BE2C (cell line): ENCODE measurements around the gene KRTAP4-4.

Experiments
- DNase-seq: peaks from one replicate; pipeline ENCODE4 v3.0.0-alpha.2; 2020
- H3K27me3 ChIP-seq: fragments of 250-450 bp; sonication (Bioruptor Pico); 2 replicates; pipeline ENCODE4 v1.5.1; 2020; ENCODE audit warnings: mild to moderate bottlenecking
- H3K36me3 ChIP-seq: fragments of 250-450 bp; sonication (Bioruptor Pico); 2 replicates; pipeline ENCODE4 v1.5.1; 2020; ENCODE audit warnings: mild to moderate bottlenecking
- H3K4me1 ChIP-seq: fragments of 250-450 bp; sonication (Bioruptor Pico); 2 replicates; pipeline ENCODE4 v1.5.1; 2020
- H3K4me3 ChIP-seq: 2 replicates; pipeline ENCODE4 v1.5.1; 2011; ENCODE audit warnings: low read depth, low read length
- H3K9me3 ChIP-seq: fragments of 250-450 bp; sonication (Bioruptor Pico); 2 replicates; pipeline ENCODE4 v1.5.1; 2020
- TF ChIP-seq, protein P1 (sequence below): IDR thresholded peaks from 2 replicates; pipeline ENCODE4 v1.5.1; 2012; ENCODE audit warnings: mild to moderate bottlenecking, low read depth, low read length

Gene KRTAP4-4

DNA sequence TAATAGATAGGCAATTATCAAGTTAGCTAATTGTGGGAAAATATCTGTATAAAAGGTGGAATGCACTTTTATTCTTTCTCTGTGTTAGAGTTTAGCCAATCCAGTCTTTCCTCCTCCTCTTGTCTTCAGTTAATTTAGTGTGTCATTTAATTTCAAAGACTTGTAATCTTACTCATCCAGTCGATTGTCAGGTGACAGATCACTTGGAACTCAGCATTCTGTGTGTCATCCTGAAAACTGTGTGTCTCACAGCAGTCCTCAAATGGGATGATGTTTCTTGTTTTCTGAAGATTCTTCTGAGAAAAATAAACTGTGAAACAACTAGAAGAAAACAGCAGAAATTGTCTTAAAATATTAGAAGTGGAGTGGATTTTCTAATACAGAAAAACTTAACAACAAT, 24.5 kb upstream of the KRTAP4-4 start:
- Histone ChIP-seq H3K36me3 (no peaks in the 10 kb centered on the region), H3K4me1 (no peaks in the 10 kb centered on the region), H3K4me3 (no peak overlapping the region), H3K27me3 (peaks cover 35% of the 10 kb centered on the region), H3K9me3 (no peaks in the 10 kb centered on the region; the same call in 1 of the 2 replicates)
- TF ChIP-seq, protein P1, sequence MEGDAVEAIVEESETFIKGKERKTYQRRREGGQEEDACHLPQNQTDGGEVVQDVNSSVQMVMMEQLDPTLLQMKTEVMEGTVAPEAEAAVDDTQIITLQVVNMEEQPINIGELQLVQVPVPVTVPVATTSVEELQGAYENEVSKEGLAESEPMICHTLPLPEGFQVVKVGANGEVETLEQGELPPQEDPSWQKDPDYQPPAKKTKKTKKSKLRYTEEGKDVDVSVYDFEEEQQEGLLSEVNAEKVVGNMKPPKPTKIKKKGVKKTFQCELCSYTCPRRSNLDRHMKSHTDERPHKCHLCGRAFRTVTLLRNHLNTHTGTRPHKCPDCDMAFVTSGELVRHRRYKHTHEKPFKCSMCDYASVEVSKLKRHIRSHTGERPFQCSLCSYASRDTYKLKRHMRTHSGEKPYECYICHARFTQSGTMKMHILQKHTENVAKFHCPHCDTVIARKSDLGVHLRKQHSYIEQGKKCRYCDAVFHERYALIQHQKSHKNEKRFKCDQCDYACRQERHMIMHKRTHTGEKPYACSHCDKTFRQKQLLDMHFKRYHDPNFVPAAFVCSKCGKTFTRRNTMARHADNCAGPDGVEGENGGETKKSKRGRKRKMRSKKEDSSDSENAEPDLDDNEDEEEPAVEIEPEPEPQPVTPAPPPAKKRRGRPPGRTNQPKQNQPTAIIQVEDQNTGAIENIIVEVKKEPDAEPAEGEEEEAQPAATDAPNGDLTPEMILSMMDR, result no peak
- no peak for DNase-seq

DNA sequence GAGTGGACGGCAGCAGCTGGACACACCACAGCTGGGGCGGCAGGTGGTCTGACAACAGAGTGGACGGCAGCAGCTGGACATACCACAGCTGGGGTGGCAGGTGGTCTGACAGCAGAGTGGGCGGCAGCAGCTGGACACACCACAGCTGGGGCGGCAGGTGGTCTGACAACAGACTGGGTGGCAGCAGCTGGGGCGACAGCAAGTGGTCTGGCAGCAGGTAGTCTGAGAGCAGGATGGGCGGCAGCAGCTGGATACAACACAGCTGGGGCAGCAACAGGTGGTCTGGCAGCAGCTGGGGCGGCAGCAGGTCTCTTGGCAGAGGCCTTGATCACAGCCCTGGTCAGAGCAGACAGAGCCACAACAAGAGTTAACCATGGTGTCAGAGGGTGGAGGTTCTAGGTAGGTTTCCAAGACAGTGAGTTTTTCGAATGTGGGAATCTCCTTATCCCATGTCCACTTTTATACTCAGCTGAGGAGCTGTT, 24.0 kb upstream of the KRTAP4-4 start, which contains the start of gene KRTAP4-1:
Gene KRTAP4-1 (minus strand): TSS at position 432 of the 482 bp plus-strand sequence. CDS start 57 bp downstream, at position 375.
- peak; percentile 16 for DNase-seq
- peaks cover 35% of the 10 kb centered on the region for H3K27me3 ChIP-seq
- TF ChIP-seq, protein P1, result no peak
- no peaks in the 10 kb centered on the region for H3K36me3 ChIP-seq
- no peaks in the 10 kb centered on the region; the same call in 1 of the 2 replicates for H3K9me3 ChIP-seq
- H3K4me3 ChIP-seq, result no peak within 1 kb of the TSS
- H3K4me1 ChIP-seq, result no peaks in the 10 kb centered on the region

DNA sequence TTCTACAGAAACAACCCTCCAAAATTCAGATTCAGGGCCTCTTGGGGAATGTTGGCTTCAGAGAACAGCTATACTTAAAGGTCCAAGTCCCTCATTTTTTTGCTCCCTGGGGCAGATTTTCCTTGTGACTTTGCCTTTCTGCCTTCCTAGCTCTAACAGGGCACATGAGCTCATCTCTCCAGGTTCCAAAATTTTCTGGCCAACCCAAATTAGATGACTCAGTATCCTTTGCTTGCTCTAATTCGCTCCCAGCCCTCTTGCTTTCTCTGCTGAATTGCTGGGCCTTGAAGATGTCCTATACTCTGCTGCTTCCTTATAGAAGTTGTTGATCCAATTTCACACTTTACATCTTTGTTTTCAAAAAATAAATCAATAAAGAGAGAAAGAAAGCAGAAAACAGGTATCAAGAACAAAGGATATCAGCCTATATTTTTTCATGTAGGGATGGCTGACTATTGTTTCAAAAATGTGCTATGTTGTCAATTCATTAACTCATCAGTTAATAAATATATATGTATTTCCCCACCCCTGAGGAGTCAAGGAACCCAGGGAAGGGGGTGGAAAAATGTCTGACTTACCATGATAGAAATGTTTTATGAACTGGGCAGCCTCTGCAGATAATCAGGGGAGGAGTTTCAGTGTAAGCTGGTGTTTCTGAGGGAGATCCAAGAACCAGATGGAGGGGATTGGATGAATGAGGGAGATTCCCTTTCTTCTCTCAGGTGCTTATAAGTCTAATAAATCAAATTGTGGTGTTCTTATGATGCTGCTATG, 18.5 kb upstream of the KRTAP4-4 start:
- no peaks in the 10 kb centered on the region for H3K36me3 ChIP-seq
- TF ChIP-seq, protein P1, result no peak
- no peak for DNase-seq
- no peaks in the 10 kb centered on the region for H3K4me1 ChIP-seq
- peaks cover 42% of the 10 kb centered on the region for H3K27me3 ChIP-seq
- no peaks in the 10 kb centered on the region; the same call in 1 of the 2 replicates for H3K9me3 ChIP-seq
- no peak overlapping the region for H3K4me3 ChIP-seq

DNA sequence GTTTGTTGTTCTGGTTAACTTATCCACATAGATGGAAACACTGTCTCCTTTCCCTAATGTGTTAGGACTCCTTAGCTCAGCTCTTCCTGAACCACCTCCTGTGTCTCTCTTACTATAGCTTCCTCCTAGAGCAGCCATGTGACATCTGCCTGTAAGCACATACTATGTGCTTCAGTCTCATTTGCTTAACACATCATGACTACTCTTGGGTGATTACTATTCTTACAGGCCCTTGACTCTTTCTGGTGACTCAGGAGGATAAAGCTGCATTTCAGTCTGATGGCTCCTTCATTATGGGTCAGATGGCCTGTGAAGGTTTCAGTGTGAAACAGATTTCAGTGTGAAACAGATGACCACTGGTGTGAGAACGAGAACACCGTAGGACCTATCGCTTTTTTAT, 17.8 kb upstream of the KRTAP4-4 start:
- DNase-seq, result no peak
- Histone ChIP-seq H3K4me3 (no peak overlapping the region), H3K27me3 (peaks cover 47% of the 10 kb centered on the region), H3K9me3 (no peaks in the 10 kb centered on the region; the same call in 1 of the 2 replicates), H3K4me1 (no peaks in the 10 kb centered on the region), H3K36me3 (no peaks in the 10 kb centered on the region)
- TF ChIP-seq, protein P1, result no peak

DNA sequence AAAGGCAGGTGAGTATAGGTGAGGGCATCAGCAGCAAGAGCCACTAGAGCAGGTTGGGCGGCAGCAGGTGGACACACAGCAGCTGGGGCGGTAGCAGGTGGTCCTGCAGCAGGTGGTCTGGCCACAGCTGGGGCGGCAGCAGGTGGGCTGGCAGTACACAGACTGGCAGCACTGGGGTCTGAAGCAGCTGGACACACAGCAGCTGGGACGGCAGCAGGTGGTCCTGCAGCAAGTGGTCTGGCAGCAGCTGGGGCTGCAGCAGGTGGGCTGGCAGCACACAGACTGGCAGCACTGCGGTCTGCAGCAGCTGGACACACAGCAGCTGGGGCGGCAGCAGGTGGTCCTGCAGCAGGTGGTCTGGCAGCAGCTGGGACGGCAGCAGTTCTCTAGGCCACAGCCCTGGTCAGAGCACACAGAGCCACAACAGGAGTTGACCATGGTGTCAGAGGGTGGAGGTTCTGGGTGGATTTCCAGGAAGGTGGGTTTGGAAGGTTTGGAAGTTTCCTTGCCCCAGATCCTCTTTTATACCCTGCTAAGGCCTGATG, 17.3 kb upstream of the KRTAP4-4 start, which contains the start of gene KRTAP4-2:
Gene KRTAP4-2 (minus strand): TSS at position 495 of the 545 bp plus-strand sequence. CDS start 57 bp downstream, at position 438.
- Histone ChIP-seq H3K36me3 (no peaks in the 10 kb centered on the region), H3K9me3 (no peaks in the 10 kb centered on the region; the same call in 1 of the 2 replicates), H3K27me3 (peaks cover 44% of the 10 kb centered on the region), H3K4me3 (no peak within 1 kb of the TSS), H3K4me1 (no peaks in the 10 kb centered on the region)
- TF ChIP-seq, protein P1, result no peak
- DNase-seq, result no peak
